Suprapubic skin (tissue), 4 donors: ENCODE measurements around the gene DNAJC28. TPM values are rescaled to one million over a fixed set of nuclear protein-coding genes. Genes with fewer than 3 reads are reported as not detected.

ENCODE experiments used
- DNase-seq, 2 donors: peaks; one replicate each; pipeline ENCODE4 v3.0.0-alpha.2; 2019; ENCODE audit warnings: low spot score in 2 of 2
- H3K27ac ChIP-seq: fragments of 200-600 bp; sonication (generic); one replicate; pipeline ENCODE4 v1.5.1; 2019
- H3K27me3 ChIP-seq: fragments of 200-600 bp; sonication (generic); one replicate; pipeline ENCODE4 v1.5.1; 2019
- H3K36me3 ChIP-seq: fragments of 200-600 bp; sonication (generic); one replicate; pipeline ENCODE4 v1.5.1; 2019
- H3K4me1 ChIP-seq: fragments of 200-600 bp; sonication (generic); one replicate; pipeline ENCODE4 v1.5.1; 2019
- H3K4me3 ChIP-seq: fragments of 200-600 bp; sonication (generic); one replicate; pipeline ENCODE4 v1.5.1; 2019; ENCODE audit warnings: mild to moderate bottlenecking
- H3K9me3 ChIP-seq: fragments of 200-600 bp; sonication (generic); one replicate; pipeline ENCODE4 v1.5.1; 2019
- EP300 ChIP-seq: sonication (generic); formaldehyde crosslinking; IDR thresholded peaks from one replicate; pipeline ENCODE4 v1.6.1; 2017; ENCODE audit warnings: antibody characterized with exemption
- POLR2A ChIP-seq, 2 donors: fragments of 450-650 bp; IDR thresholded peaks; one replicate each; pipeline ENCODE4 v1.6.1; 2017; ENCODE audit warnings: antibody characterized with exemption in 2 of 2, mild to moderate bottlenecking in 2 of 2, moderate library complexity in 2 of 2
- POLR2AphosphoS5 ChIP-seq, 3 donors: sonication (generic); formaldehyde crosslinking; IDR thresholded peaks; one replicate each; pipeline ENCODE4 v1.6.1; 2017; ENCODE audit warnings: antibody characterized with exemption in 3 of 3
- WGBS: methylation state at CpG from one replicate; pipeline ENCODE4 v1.1.5; 2018; 5-methylcytosine and 5-hydroxymethylcytosine counted together
- total RNA-seq, 4 donors: library from RNA; depleted of rRNA; stranded (reverse); fragments of >200 nt; gene quantifications; one replicate each; pipeline ENCODE4 v1.1.0, GENCODE V29; 2016
- TF ChIP-seq, protein P1 (sequence below), 2 donors: fragments of 200-600 bp in 1 of 2; fragments of 450-650 bp in 1 of 2; sonication (generic) in 1 of 2; IDR thresholded peaks; one replicate each; pipeline ENCODE4 v1.5.1; 2016 to 2019; ENCODE audit warnings: antibody characterized with exemption in 2 of 2, mild to moderate bottlenecking in 1 of 2, moderate library complexity in 1 of 2

Gene DNAJC28
- total RNA-seq, 4 donors from 2014 or later, result 1.9 to 4.5 (median 2.8) TPM

DNA sequence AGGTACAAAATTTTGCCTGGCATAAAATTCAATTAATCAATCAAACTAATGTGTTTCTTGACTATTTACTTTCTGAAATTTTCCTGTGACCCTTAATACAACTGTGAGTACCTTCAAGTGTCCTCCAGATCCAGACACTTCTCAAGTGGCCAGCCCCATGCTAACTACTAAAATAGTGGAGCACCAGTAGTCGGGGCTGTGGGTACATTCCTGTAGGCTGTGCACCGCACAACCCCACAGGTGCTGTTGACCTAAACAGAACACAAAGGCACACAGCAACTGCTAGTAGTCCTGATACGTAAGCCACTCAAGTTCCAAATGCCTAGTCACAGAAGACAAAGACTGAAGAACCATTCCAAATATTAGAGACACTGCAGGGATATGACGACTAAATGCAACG, 48.3 kb downstream of the DNAJC28 start:
- no peak for DNase-seq
- H3K9me3 ChIP-seq, result no peaks in the 10 kb centered on the region
- WGBS, result 89% methylated on average over 5 of the region's 5 CpGs
- H3K36me3 ChIP-seq, result peaks cover 20% of the 10 kb centered on the region
- H3K4me3 ChIP-seq, result no peak overlapping the region
- H3K27me3 ChIP-seq, result no peaks in the 10 kb centered on the region
- H3K27ac ChIP-seq, result no peak overlapping the region
- peaks cover 10% of the 10 kb centered on the region for H3K4me1 ChIP-seq
- TF ChIP-seq EP300, result no peak

DNA sequence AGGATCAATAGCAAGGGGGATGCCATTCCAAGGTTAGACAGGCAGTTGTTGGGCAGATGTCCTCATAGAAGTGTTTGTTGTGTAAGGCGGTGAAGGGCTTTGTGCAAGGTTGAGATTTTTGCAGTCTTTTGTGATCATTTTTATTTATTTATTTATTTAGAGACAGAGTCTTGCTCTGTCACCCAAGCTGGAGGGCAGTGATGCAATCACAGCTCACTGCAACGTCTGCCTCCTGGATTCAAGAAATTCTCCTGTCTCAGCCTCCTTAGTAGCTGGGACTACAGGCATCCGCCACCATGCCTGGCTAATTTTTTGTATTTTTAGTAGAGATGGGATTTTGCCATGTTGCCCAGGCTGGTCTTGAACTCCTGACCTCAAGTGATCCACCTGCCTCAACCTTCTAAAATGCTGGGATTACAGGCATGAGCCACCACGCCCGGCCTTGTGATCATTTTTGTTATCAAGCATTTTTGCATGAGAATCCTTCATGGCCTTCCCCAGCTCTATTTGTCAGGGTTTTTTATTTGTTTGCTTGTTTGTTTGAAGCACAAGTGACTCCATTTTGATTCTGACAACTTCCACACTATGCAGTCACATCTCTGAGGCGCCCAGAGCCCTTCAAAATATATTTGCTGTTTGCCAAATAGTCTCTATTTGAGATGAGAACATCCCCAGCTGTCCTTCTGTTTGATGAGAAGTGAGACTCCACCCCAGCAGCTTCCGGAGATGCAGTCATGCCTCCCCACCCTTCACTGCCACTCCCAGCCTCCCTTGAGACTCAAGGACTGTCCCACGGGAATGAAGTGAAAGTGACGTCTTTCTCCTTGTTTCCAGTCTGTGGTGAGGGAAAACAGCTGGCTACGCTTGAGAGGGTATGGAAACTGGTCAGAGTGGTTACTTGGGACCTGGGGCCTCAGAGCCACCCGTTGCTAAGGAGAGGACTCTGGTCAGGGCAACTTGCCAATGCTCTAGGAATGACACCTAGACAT, 49.7 kb downstream of the DNAJC28 start:
- H3K27ac ChIP-seq, result peak overlapping the region; percentile 26
- no peak for DNase-seq
- WGBS, result 53% methylated on average over 11 of the region's 11 CpGs
- no peaks in the 10 kb centered on the region for H3K9me3 ChIP-seq
- H3K27me3 ChIP-seq, result no peaks in the 10 kb centered on the region
- H3K4me1 ChIP-seq, result peaks cover 10% of the 10 kb centered on the region
- H3K36me3 ChIP-seq, result peaks cover 31% of the 10 kb centered on the region
- H3K4me3 ChIP-seq, result no peak overlapping the region
- TF ChIP-seq POLR2A (IDR thresholded peaks at IDR 0.05), result no peak
- no peak for TF ChIP-seq POLR2AphosphoS5 (IDR thresholded peaks at IDR 0.05)
- TF ChIP-seq, protein P1, sequence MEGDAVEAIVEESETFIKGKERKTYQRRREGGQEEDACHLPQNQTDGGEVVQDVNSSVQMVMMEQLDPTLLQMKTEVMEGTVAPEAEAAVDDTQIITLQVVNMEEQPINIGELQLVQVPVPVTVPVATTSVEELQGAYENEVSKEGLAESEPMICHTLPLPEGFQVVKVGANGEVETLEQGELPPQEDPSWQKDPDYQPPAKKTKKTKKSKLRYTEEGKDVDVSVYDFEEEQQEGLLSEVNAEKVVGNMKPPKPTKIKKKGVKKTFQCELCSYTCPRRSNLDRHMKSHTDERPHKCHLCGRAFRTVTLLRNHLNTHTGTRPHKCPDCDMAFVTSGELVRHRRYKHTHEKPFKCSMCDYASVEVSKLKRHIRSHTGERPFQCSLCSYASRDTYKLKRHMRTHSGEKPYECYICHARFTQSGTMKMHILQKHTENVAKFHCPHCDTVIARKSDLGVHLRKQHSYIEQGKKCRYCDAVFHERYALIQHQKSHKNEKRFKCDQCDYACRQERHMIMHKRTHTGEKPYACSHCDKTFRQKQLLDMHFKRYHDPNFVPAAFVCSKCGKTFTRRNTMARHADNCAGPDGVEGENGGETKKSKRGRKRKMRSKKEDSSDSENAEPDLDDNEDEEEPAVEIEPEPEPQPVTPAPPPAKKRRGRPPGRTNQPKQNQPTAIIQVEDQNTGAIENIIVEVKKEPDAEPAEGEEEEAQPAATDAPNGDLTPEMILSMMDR (IDR thresholded peaks at IDR 0.05), result no peak
- TF ChIP-seq EP300, result no peak

Other genes starting within 250 kb of the DNAJC28 start
- gene IL10RB, start 225.3 kb downstream of the DNAJC28 start, total RNA-seq, result 10 to 100 TPM; 20.7 to 28.1 (median 23.4) TPM
- gene IFNAR1, start 166.7 kb downstream of the DNAJC28 start, total RNA-seq, result 10 to 100 TPM; 15.9 to 37.3 (median 22.6) TPM
- 10 to 100 TPM; 47.0 to 75.5 (median 61.0) TPM for gene IFNGR2, start 88.3 kb downstream of the DNAJC28 start, total RNA-seq
- gene TMEM50B, start 11.7 kb downstream of the DNAJC28 start, total RNA-seq, result 100 to 1,000 TPM in 1 of 4 donors, 10 to 100 TPM in 3; 33.1 to 151 (median 59.8) TPM
- 10 to 100 TPM; 69.9 to 87.7 (median 77.3) TPM for gene GART, start 50.4 kb upstream of the DNAJC28 start, total RNA-seq
- gene SON, start 51.3 kb upstream of the DNAJC28 start, total RNA-seq, result 100 to 1,000 TPM; 217 to 417 (median 313) TPM
- 10 to 100 TPM in 1 of 4 donors, 1 to 10 TPM in 3; 5.8 to 19.7 (median 6.7) TPM for gene DONSON, start 97.0 kb upstream of the DNAJC28 start, total RNA-seq
- 10 to 100 TPM; 13.8 to 99.7 (median 23.7) TPM for gene CRYZL1, start 150.0 kb upstream of the DNAJC28 start, total RNA-seq
- gene ITSN1, start 150.8 kb upstream of the DNAJC28 start, total RNA-seq, result 10 to 100 TPM; 23.8 to 53.3 (median 35.2) TPM